ENCODE results near the gene PRKACA.

Gene PRKACA

DNA sequence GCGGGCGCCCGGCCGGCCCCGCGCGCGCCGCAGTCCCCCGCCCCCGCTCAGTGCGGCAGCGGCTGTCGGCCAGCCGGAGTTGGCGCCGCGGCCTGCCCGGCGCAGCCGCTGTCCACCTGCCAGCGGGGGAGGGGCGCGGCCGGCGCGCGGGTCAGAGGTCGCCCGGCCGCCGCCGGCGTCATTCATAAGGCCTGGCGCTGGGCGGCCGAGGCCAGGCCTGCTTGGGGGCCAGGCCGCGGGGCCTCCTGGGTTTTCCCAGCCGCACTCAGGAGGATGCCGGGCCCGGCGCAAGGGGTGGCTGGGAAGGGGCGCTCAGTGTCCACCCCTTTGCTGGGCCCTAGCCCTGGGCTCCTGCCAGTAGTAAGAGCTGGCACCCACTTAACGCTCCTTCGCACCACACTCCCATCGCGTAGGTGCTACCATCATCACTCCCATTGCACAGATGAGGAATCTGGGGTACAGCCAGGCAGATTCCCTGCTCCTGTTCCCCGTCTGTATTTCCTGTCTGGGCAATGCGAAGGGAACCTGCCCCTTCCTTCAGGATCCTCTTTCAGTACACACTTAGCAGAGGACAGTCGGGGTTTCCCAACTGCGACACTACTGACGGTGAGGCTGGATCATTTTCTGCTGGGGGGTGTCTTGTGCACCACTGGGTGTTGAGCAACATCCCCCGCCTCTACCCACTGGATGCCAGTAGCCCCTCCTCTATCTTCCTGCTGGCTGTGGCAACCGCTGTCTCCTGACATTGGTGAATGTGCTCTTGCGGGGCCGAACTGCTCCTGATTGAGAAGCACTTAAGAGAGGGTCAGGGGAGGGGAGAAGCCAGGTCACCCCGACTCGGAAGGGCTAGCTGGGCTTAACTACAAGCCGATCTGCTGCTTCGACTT is 846 bp upstream of the PRKACA start (continued):
- TF ChIP-seq, protein P1, sequence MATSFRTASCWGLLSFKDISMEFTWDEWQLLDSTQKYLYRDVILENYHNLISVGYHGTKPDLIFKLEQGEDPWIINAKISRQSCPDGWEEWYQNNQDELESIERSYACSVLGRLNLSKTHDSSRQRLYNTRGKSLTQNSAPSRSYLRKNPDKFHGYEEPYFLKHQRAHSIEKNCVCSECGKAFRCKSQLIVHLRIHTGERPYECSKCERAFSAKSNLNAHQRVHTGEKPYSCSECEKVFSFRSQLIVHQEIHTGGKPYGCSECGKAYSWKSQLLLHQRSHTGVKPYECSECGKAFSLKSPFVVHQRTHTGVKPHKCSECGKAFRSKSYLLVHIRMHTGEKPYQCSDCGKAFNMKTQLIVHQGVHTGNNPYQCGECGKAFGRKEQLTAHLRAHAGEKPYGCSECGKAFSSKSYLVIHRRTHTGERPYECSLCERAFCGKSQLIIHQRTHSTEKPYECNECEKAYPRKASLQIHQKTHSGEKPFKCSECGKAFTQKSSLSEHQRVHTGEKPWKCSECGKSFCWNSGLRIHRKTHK (tag by site-specific recombination; IDR thresholded peaks at IDR 0.05), result no peak
- TF ChIP-seq SCRT2 (tag by site-specific recombination; IDR thresholded peaks at IDR 0.05), result no peak
- no peak for TF ChIP-seq MEIS1 (CRISPR knock-in tag; IDR thresholded peaks at IDR 0.05; ENCODE audit: borderline replicate concordance)
- TF ChIP-seq RBAK (tag by site-specific recombination; IDR thresholded peaks at IDR 0.05), result no peak
- no peak for TF ChIP-seq SP3 (tag by site-specific recombination; IDR thresholded peaks at IDR 0.05)
- TF ChIP-seq SP2 (tag by site-specific recombination; IDR thresholded peaks at IDR 0.05), result peak; percentile 49
- TF ChIP-seq BCL11B (tag by site-specific recombination; IDR thresholded peaks at IDR 0.05; ENCODE audit: low read depth), result peak; percentile 57; the same call in 1 of the 2 replicates
- peak; percentile 62 for TF ChIP-seq SP7 (tag by site-specific recombination; IDR thresholded peaks at IDR 0.05)
- TF ChIP-seq ZNF596 (tag by site-specific recombination; IDR thresholded peaks at IDR 0.05), result no peak
- no peak for TF ChIP-seq ZNF239 (tag by site-specific recombination; IDR thresholded peaks at IDR 0.05)
- TF ChIP-seq YY1 (tag by site-specific recombination; IDR thresholded peaks at IDR 0.05), result no peak
- TF ChIP-seq ZFHX2 (tag by site-specific recombination; conservative IDR thresholded peaks at IDR 0.05), result peak; percentile 30; the same call in 1 of the 2 replicates
- no peak for TF ChIP-seq ZSCAN16 (tag by site-specific recombination; IDR thresholded peaks at IDR 0.05)
- TF ChIP-seq, protein P2, sequence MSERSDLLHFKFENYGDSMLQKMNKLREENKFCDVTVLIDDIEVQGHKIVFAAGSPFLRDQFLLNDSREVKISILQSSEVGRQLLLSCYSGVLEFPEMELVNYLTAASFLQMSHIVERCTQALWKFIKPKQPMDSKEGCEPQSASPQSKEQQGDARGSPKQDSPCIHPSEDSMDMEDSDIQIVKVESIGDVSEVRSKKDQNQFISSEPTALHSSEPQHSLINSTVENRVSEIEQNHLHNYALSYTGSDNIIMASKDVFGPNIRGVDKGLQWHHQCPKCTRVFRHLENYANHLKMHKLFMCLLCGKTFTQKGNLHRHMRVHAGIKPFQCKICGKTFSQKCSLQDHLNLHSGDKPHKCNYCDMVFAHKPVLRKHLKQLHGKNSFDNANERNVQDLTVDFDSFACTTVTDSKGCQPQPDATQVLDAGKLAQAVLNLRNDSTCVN (tag by site-specific recombination; optimal IDR thresholded peaks at IDR 0.05), result no peak
- no peak for TF ChIP-seq ZNF354C (tag by site-specific recombination; IDR thresholded peaks at IDR 0.05; ENCODE audit: borderline replicate concordance, low read depth)
- TF ChIP-seq ZNF10 (tag by site-specific recombination; IDR thresholded peaks at IDR 0.05), result no peak; the same call in 1 of the 2 replicates
- 0 out of 2 replicates have a peak, but pooled peaks have one; percentile 31 for TF ChIP-seq ZBTB8A (tag by site-specific recombination; IDR thresholded peaks at IDR 0.05)
- TF ChIP-seq, protein P3, sequence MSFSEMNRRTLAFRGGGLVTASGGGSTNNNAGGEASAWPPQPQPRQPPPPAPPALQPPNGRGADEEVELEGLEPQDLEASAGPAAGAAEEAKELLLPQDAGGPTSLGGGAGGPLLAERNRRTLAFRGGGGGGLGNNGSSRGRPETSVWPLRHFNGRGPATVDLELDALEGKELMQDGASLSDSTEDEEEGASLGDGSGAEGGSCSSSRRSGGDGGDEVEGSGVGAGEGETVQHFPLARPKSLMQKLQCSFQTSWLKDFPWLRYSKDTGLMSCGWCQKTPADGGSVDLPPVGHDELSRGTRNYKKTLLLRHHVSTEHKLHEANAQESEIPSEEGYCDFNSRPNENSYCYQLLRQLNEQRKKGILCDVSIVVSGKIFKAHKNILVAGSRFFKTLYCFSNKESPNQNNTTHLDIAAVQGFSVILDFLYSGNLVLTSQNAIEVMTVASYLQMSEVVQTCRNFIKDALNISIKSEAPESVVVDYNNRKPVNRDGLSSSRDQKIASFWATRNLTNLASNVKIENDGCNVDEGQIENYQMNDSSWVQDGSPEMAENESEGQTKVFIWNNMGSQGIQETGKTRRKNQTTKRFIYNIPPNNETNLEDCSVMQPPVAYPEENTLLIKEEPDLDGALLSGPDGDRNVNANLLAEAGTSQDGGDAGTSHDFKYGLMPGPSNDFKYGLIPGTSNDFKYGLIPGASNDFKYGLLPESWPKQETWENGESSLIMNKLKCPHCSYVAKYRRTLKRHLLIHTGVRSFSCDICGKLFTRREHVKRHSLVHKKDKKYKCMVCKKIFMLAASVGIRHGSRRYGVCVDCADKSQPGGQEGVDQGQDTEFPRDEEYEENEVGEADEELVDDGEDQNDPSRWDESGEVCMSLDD (tag by site-specific recombination; IDR thresholded peaks at IDR 0.05), result peak; percentile 75
- TF ChIP-seq, protein P4, sequence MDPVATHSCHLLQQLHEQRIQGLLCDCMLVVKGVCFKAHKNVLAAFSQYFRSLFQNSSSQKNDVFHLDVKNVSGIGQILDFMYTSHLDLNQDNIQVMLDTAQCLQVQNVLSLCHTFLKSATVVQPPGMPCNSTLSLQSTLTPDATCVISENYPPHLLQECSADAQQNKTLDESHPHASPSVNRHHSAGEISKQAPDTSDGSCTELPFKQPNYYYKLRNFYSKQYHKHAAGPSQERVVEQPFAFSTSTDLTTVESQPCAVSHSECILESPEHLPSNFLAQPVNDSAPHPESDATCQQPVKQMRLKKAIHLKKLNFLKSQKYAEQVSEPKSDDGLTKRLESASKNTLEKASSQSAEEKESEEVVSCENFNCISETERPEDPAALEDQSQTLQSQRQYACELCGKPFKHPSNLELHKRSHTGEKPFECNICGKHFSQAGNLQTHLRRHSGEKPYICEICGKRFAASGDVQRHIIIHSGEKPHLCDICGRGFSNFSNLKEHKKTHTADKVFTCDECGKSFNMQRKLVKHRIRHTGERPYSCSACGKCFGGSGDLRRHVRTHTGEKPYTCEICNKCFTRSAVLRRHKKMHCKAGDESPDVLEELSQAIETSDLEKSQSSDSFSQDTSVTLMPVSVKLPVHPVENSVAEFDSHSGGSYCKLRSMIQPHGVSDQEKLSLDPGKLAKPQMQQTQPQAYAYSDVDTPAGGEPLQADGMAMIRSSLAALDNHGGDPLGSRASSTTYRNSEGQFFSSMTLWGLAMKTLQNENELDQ (tag by site-specific recombination; IDR thresholded peaks at IDR 0.05; ENCODE audit: low read depth), result no peak
- no peak for TF ChIP-seq ZSCAN23 (tag by site-specific recombination; IDR thresholded peaks at IDR 0.05)
- TF ChIP-seq, protein P5, sequence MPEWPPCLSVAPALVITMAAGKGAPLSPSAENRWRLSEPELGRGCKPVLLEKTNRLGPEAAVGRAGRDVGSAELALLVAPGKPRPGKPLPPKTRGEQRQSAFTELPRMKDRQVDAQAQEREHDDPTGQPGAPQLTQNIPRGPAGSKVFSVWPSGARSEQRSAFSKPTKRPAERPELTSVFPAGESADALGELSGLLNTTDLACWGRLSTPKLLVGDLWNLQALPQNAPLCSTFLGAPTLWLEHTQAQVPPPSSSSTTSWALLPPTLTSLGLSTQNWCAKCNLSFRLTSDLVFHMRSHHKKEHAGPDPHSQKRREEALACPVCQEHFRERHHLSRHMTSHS (tag by site-specific recombination; IDR thresholded peaks at IDR 0.05), result no peak
- TF ChIP-seq ZNF521 (tag by site-specific recombination; IDR thresholded peaks at IDR 0.05), result no peak
- no peak for TF ChIP-seq ZNF184 (tag by site-specific recombination; IDR thresholded peaks at IDR 0.05)
- no peak for TF ChIP-seq ZNF549 (tag by site-specific recombination; IDR thresholded peaks at IDR 0.05)
- no peak; the same call in 1 of the 2 replicates for TF ChIP-seq ZNF600 (tag by site-specific recombination; IDR thresholded peaks at IDR 0.05)
- no peak for TF ChIP-seq ZNF19 (tag by site-specific recombination; IDR thresholded peaks at IDR 0.05; ENCODE audit: low read depth)
- peak; percentile 80 for TF ChIP-seq GLIS2 (tag by site-specific recombination; IDR thresholded peaks at IDR 0.05)
- TF ChIP-seq WT1 (tag by site-specific recombination; IDR thresholded peaks at IDR 0.05), result no peak
- TF ChIP-seq, protein P6, sequence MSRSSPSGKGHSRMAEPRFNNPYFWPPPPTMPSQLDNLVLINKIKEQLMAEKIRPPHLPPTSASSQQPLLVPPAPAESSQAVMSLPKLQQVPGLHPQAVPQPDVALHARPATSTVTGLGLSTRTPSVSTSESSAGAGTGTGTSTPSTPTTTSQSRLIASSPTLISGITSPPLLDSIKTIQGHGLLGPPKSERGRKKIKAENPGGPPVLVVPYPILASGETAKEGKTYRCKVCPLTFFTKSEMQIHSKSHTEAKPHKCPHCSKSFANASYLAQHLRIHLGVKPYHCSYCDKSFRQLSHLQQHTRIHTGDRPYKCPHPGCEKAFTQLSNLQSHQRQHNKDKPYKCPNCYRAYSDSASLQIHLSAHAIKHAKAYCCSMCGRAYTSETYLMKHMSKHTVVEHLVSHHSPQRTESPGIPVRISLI (tag by site-specific recombination; IDR thresholded peaks at IDR 0.05), result no peak
- TF ChIP-seq ZNF623 (tag by site-specific recombination; IDR thresholded peaks at IDR 0.05), result no peak; the same call in 1 of the 2 replicates
- TF ChIP-seq ZNF658 (tag by site-specific recombination; IDR thresholded peaks at IDR 0.05), result no peak

Measured in HEK293 (cell line).